ENCODE results near the gene CLIP2.

- TF ChIP-seq POLR2A (IDR thresholded peaks at IDR 0.05; ENCODE audit: low read length) (no peak), GATA1 (IDR thresholded peaks at IDR 0.05; ENCODE audit: low read depth, low read length) (no peak)
These were observed 123.4 kb downstream of the CLIP2 start for GRCh38 chr7:74412603-74413002.
